Neural cell (in vitro differentiated cells): ENCODE results near the gene JAZF1. TPM values are rescaled to one million over a fixed set of nuclear protein-coding genes. Genes with fewer than 3 reads are reported as not detected.

ENCODE experiments used
- H2AFZ ChIP-seq: fragments of 200-600, 300-800 bp; sonication (generic), shearing (Covaris generic); 2 replicates; pipeline ENCODE4 v1.6.0; 2014; ENCODE audit warnings: low read depth, mild to moderate bottlenecking, antibody characterized with exemption, low read length, moderate library complexity
- H3F3A ChIP-seq: fragments of 200-600 bp; shearing (Covaris generic); 2 replicates; pipeline ENCODE4 v1.6.1; 2016; ENCODE audit warnings: mild to moderate bottlenecking, moderate library complexity, mixed read lengths, antibody characterized with exemption, low read length; ENCODE audit not compliant: insufficient read depth, poor library complexity, severe bottlenecking
- H3K27ac ChIP-seq: fragments of 200-600, 300-800 bp; sonication (generic), shearing (Covaris generic); 2 replicates; pipeline ENCODE4 v1.5.1; 2014; ENCODE audit warnings: mild to moderate bottlenecking, low read length, moderate library complexity
- H3K27me3 ChIP-seq: fragments of 300-800, 200-600 bp; sonication (generic), shearing (Covaris generic); 2 replicates; pipeline ENCODE4 v1.6.0; 2014; ENCODE audit warnings: mild to moderate bottlenecking, low read depth, low read length, moderate library complexity; ENCODE audit not compliant: insufficient read depth
- H3K36me3 ChIP-seq: fragments of 300-800, 200-600 bp; sonication (generic), shearing (Covaris generic); 2 replicates; pipeline ENCODE4 v1.5.1; 2014; ENCODE audit warnings: mild to moderate bottlenecking, antibody characterized with exemption, low read length, moderate library complexity; ENCODE audit not compliant: insufficient read depth
- H3K4me2 ChIP-seq: fragments of 300-800, 200-600 bp; sonication (generic), shearing (Covaris generic); 2 replicates; pipeline ENCODE4 v1.6.0; 2014; ENCODE audit warnings: mild to moderate bottlenecking, low read length
- H3K4me3 ChIP-seq: fragments of 300-800, 200-600 bp; sonication (generic), shearing (Covaris generic); 2 replicates; pipeline ENCODE4 v1.5.1; 2014; ENCODE audit warnings: mild to moderate bottlenecking, low read length, moderate library complexity
- H3K79me2 ChIP-seq: fragments of 200-600 bp; shearing (Covaris generic); replicated peaks from 2 replicates; pipeline ENCODE4 v1.6.0; 2014; ENCODE audit warnings: mild to moderate bottlenecking, low read length, moderate library complexity; ENCODE audit not compliant: insufficient read depth
- H3K9ac ChIP-seq: fragments of 300-800, 200-600 bp; sonication (generic), shearing (Covaris generic); 2 replicates; pipeline ENCODE4 v1.6.1; 2016; ENCODE audit warnings: mild to moderate bottlenecking, low read length, mixed read lengths
- H3K9me2 ChIP-seq: fragments of 200-600 bp; shearing (Covaris generic); 2 replicates; pipeline ENCODE4 v1.6.1; 2016; ENCODE audit warnings: mild to moderate bottlenecking, low read length, mixed read lengths; ENCODE audit not compliant: insufficient read depth
- H3K9me3 ChIP-seq: fragments of 200-600, 300-800 bp; sonication (generic), shearing (Covaris generic); 2 replicates; pipeline ENCODE4 v1.6.1; 2016; ENCODE audit warnings: mild to moderate bottlenecking, mixed run types, low read length, moderate library complexity, mixed read lengths
- H4K20me1 ChIP-seq: fragments of 200-600 bp; shearing (Covaris generic); 2 replicates; pipeline ENCODE4 v1.6.1; 2016; ENCODE audit warnings: mild to moderate bottlenecking, mixed run types; ENCODE audit not compliant: insufficient read depth
- EP300 ChIP-seq: fragments of 450-650 bp; conservative IDR thresholded peaks from 2 replicates; pipeline ENCODE4 v1.6.1; 2014; ENCODE audit warnings: antibody characterized with exemption, mild to moderate bottlenecking, moderate library complexity; ENCODE audit not compliant: poor library complexity, severe bottlenecking
- EZH2 ChIP-seq: fragments of 200-600, 300-800 bp; shearing (Covaris generic), sonication (generic); IDR thresholded peaks from 2 replicates; pipeline ENCODE4 v1.6.1; 2014; ENCODE audit warnings: antibody characterized with exemption, low read length, borderline replicate concordance, mild to moderate bottlenecking; ENCODE audit not compliant: insufficient read depth, poor library complexity, severe bottlenecking
- MXI1 ChIP-seq: fragments of 450-650 bp; conservative IDR thresholded peaks from 2 replicates; pipeline ENCODE4 v1.6.1; 2014; ENCODE audit warnings: antibody characterized with exemption, mild to moderate bottlenecking; ENCODE audit not compliant: poor library complexity, severe bottlenecking
- POLR2AphosphoS5 ChIP-seq: IDR thresholded peaks from 2 replicates; pipeline ENCODE4 v1.6.1; 2012
- RAD21 ChIP-seq: fragments of 450-650 bp; conservative IDR thresholded peaks from 2 replicates; pipeline ENCODE4 v1.6.1; 2014; ENCODE audit warnings: antibody characterized with exemption, mild to moderate bottlenecking, moderate library complexity
- SMC3 ChIP-seq: fragments of 450-650 bp; conservative IDR thresholded peaks from 2 replicates; pipeline ENCODE4 v1.6.1; 2014; ENCODE audit warnings: antibody characterized with exemption, mild to moderate bottlenecking, moderate library complexity; ENCODE audit not compliant: poor library complexity
- TAF1 ChIP-seq: IDR thresholded peaks from 2 replicates; pipeline ENCODE4 v1.6.1; 2012; ENCODE audit warnings: low read depth
- polyA plus RNA-seq: library from polyadenylated mRNA; depleted of rRNA; stranded (reverse); fragments of >200 nt; gene quantifications from 2 replicates; pipeline ENCODE4 v1.2.3, GENCODE V29; 2014
- TF ChIP-seq, protein P1 (sequence below): fragments of 450-650 bp; IDR thresholded peaks from 2 replicates; pipeline ENCODE4 v1.5.1; 2014; ENCODE audit warnings: antibody characterized with exemption, mild to moderate bottlenecking, moderate library complexity; ENCODE audit not compliant: poor library complexity, severe bottlenecking
- TF ChIP-seq, protein P2 (sequence below): IDR thresholded peaks from 2 replicates; pipeline ENCODE4 v1.6.1; 2012; ENCODE audit warnings: borderline replicate concordance

The JAZF1 gene
- polyA plus RNA-seq, 1 donor from 2014 or later, result 29.5 TPM

DNA sequence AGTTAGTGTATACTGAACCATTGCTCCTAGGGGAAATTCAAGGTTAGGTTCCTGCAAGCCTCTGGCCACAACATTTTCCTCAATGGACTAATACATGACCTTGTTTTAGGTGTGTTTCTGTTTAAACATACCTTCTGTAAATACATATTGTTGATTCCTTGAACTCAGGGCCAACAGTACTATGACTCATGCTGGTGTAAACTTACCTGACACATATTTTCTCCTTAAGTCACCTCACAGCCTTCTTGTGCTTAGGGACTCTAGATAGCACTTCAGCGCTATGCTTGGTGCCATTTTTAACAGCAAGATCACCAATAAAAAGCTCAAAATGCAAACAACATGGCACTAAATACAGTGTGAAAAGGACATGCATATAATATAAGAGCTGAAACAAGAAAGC, 264.2 kb downstream of the JAZF1 start:
- no peak overlapping the region for H3K4me2 ChIP-seq
- H3K79me2 ChIP-seq, result no peaks in the 10 kb centered on the region
- H3K9me3 ChIP-seq, result peaks cover 4% of the 10 kb centered on the region
- no peaks in the 10 kb centered on the region for H4K20me1 ChIP-seq
- no peaks in the 10 kb centered on the region for H3F3A ChIP-seq
- H3K9ac ChIP-seq, result no peak overlapping the region
- no peak overlapping the region for H3K27ac ChIP-seq
- H3K36me3 ChIP-seq, result no peaks in the 10 kb centered on the region
- TF ChIP-seq, protein P1, sequence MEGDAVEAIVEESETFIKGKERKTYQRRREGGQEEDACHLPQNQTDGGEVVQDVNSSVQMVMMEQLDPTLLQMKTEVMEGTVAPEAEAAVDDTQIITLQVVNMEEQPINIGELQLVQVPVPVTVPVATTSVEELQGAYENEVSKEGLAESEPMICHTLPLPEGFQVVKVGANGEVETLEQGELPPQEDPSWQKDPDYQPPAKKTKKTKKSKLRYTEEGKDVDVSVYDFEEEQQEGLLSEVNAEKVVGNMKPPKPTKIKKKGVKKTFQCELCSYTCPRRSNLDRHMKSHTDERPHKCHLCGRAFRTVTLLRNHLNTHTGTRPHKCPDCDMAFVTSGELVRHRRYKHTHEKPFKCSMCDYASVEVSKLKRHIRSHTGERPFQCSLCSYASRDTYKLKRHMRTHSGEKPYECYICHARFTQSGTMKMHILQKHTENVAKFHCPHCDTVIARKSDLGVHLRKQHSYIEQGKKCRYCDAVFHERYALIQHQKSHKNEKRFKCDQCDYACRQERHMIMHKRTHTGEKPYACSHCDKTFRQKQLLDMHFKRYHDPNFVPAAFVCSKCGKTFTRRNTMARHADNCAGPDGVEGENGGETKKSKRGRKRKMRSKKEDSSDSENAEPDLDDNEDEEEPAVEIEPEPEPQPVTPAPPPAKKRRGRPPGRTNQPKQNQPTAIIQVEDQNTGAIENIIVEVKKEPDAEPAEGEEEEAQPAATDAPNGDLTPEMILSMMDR, result no peak
- TF ChIP-seq EP300 (no peak), MXI1 (no peak), TAF1 (no peak), RAD21 (no peak), SMC3 (no peak), EZH2 (no peak), POLR2AphosphoS5 (no peak)
- TF ChIP-seq, protein P2, sequence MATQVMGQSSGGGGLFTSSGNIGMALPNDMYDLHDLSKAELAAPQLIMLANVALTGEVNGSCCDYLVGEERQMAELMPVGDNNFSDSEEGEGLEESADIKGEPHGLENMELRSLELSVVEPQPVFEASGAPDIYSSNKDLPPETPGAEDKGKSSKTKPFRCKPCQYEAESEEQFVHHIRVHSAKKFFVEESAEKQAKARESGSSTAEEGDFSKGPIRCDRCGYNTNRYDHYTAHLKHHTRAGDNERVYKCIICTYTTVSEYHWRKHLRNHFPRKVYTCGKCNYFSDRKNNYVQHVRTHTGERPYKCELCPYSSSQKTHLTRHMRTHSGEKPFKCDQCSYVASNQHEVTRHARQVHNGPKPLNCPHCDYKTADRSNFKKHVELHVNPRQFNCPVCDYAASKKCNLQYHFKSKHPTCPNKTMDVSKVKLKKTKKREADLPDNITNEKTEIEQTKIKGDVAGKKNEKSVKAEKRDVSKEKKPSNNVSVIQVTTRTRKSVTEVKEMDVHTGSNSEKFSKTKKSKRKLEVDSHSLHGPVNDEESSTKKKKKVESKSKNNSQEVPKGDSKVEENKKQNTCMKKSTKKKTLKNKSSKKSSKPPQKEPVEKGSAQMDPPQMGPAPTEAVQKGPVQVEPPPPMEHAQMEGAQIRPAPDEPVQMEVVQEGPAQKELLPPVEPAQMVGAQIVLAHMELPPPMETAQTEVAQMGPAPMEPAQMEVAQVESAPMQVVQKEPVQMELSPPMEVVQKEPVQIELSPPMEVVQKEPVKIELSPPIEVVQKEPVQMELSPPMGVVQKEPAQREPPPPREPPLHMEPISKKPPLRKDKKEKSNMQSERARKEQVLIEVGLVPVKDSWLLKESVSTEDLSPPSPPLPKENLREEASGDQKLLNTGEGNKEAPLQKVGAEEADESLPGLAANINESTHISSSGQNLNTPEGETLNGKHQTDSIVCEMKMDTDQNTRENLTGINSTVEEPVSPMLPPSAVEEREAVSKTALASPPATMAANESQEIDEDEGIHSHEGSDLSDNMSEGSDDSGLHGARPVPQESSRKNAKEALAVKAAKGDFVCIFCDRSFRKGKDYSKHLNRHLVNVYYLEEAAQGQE, result no peak
- no peak overlapping the region for H3K4me3 ChIP-seq
- no peak overlapping the region for H2AFZ ChIP-seq
- H3K9me2 ChIP-seq, result no peaks in the 10 kb centered on the region
- no peaks in the 10 kb centered on the region for H3K27me3 ChIP-seq

DNA sequence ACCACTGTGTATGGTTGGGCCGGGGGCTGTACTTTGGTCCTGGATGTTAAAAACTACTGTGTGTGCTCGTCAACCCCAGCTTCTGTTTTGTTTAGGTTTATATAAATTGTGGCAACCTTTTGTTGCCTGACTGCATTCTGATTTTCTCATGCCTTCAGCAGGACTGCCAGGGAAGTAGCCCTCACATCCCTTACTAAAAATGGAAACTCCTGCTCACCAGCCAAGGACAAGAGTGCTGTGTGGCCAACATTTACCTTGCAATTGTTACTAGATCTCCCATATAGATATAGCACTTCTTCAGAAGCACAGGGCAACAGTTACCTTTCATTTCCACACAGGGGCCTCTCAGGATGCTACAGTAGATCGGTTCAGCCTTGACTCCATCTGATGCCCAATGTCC, 266.2 kb downstream of the JAZF1 start:
- Histone ChIP-seq H3K4me3 (no peak overlapping the region), H4K20me1 (no peaks in the 10 kb centered on the region), H3K79me2 (no peaks in the 10 kb centered on the region), H3K9ac (no peak overlapping the region), H2AFZ (no peak overlapping the region), H3F3A (no peaks in the 10 kb centered on the region), H3K27me3 (no peaks in the 10 kb centered on the region), H3K27ac (no peak overlapping the region), H3K4me2 (no peak overlapping the region), H3K36me3 (no peaks in the 10 kb centered on the region), H3K9me2 (no peaks in the 10 kb centered on the region), H3K9me3 (peaks cover 4% of the 10 kb centered on the region)
- TF ChIP-seq, protein P2, result no peak
- TF ChIP-seq TAF1 (no peak), SMC3 (no peak), EZH2 (no peak), RAD21 (no peak), MXI1 (no peak), EP300 (no peak), POLR2AphosphoS5 (no peak)
- TF ChIP-seq, protein P1, result no peak
